ENCODE measurements around the gene PTGS1.

- TF ChIP-seq ZNF274 (IDR thresholded peaks at IDR 0.05; ENCODE audit: low read depth, low read length) (no peak), YY1 (IDR thresholded peaks at IDR 0.05; ENCODE audit: insufficient read depth, insufficient read length) (no peak)
These were observed 521 bp upstream of the PTGS1 start for GRCh38 chr9:122370303-122370702.

All from NT2/D1 (cell line).